ENCODE data around the gene SMAD6.

SMAD6 gene

DNA sequence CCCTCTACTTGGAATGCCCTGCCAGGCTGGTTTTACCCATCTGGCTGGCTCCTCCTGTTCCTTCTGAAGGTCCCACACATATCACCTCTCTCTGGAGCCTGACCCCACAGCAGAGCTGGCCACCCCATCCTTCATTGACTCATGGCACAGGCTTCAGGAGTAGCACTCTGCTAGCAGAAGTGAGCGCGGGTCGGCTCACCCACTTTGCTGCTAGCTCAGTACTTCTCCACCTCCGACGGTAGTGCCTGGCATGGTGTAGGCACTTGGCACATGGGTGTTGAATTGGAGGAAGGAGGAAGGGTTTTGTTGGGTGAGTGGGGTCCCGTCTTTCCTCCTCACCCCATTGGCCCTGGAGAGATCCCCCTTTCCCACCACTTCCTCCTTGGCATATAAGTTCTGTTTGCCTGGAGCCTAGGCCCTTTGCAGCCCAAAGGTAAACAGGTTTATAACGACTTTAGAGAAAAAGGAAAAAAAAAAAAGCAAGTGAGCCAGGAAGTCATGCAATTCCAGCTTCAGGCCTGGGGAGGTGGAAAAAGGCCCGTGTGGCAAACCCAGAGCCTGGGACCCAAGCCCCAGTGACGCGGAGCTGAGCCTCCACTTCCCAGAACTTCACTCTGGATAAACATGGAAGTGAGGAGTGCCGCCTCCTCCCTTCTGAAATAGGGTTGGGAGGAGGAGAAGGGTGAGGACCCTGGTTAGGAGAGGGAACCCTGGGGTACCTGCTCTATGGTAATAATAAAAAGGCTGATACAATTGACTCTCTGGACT is 35.4 kb downstream of the SMAD6 start:
- Histone ChIP-seq H3K36me3 (ENCODE audit: control insufficient read depth, insufficient read depth, low read length, severe bottlenecking) (peaks cover 30% of the 10 kb centered on the region), H3K4me3 (ENCODE audit: low read length) (no peak overlapping the region), H3K9ac (ENCODE audit: low read length) (peak overlapping the region; percentile 55), H3K4me1 (ENCODE audit: control insufficient read depth, insufficient read depth, low read length) (peaks cover 71% of the 10 kb centered on the region), H3K27me3 (replicated peaks; ENCODE audit: control insufficient read depth, insufficient read depth, low read length) (no peaks in the 10 kb centered on the region), H3K9me3 (ENCODE audit: control insufficient read depth, low read length) (no peaks in the 10 kb centered on the region)
- DNase-seq (ENCODE audit: low read depth): no peak

GRCh38 chr15:66738116-66738515 is 36.1 kb downstream of the SMAD6 start:
- Histone ChIP-seq H3K36me3 (ENCODE audit: control insufficient read depth, insufficient read depth, low read length, severe bottlenecking) (peaks cover 31% of the 10 kb centered on the region), H3K4me3 (ENCODE audit: low read length) (no peak overlapping the region), H3K27me3 (replicated peaks; ENCODE audit: control insufficient read depth, insufficient read depth, low read length) (no peaks in the 10 kb centered on the region), H3K9me3 (ENCODE audit: control insufficient read depth, low read length) (no peaks in the 10 kb centered on the region), H3K4me1 (ENCODE audit: control insufficient read depth, insufficient read depth, low read length) (peaks cover 64% of the 10 kb centered on the region), H3K9ac (ENCODE audit: low read length) (no peak overlapping the region)
- no peak for DNase-seq (ENCODE audit: low read depth)

DNA sequence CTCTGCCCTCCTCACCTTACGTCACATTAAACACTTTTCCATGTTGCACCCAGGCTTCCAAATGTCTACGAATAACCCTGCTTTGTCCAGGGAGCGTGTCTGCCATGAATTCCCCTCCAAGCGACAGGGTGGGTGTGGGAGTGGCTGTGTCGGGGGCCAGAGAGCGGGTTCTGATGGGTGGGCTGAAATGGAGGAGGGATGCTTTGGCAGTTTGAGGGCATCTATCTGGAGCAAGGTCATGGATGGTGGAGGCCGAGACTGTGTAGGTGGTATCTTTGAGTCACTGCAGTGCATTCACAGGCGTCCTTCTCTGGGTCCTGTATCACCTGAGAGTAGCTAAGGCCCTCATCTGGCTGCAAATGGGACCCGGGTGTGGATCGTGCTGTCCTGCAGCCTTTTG is 36.6 kb downstream of the SMAD6 start:
- no peak overlapping the region for H3K9ac ChIP-seq (ENCODE audit: low read length)
- DNase-seq (ENCODE audit: low read depth): no peak
- H3K27me3 ChIP-seq (replicated peaks; ENCODE audit: control insufficient read depth, insufficient read depth, low read length): no peaks in the 10 kb centered on the region
- peaks cover 31% of the 10 kb centered on the region for H3K36me3 ChIP-seq (ENCODE audit: control insufficient read depth, insufficient read depth, low read length, severe bottlenecking)
- H3K4me1 ChIP-seq (ENCODE audit: control insufficient read depth, insufficient read depth, low read length): peaks cover 62% of the 10 kb centered on the region
- no peaks in the 10 kb centered on the region for H3K9me3 ChIP-seq (ENCODE audit: control insufficient read depth, low read length)
- no peak overlapping the region for H3K4me3 ChIP-seq (ENCODE audit: low read length)

DNA sequence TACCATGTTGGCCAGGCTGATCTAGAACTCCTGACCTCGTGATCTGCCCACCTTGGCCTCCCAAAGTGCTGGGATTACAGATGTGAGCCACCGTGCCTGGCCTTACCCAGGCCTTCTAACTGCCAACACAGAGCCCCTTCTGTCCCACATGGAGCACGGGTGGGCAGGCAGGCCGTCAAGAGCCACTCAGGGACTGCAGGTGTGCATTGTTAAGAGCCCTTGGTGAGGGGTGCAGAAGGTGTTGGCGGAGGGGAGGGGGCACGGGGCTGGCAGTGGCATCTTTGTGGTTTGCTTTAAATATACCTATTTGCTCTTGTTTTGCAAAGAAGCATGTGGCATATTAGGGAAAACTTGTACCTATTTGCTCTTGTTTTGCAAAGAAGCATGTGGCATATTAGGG is 37.3 kb downstream of the SMAD6 start:
- H3K9me3 ChIP-seq (ENCODE audit: control insufficient read depth, low read length): no peaks in the 10 kb centered on the region
- no peaks in the 10 kb centered on the region for H3K27me3 ChIP-seq (replicated peaks; ENCODE audit: control insufficient read depth, insufficient read depth, low read length)
- H3K36me3 ChIP-seq (ENCODE audit: control insufficient read depth, insufficient read depth, low read length, severe bottlenecking): peaks cover 32% of the 10 kb centered on the region
- no peak overlapping the region for H3K4me3 ChIP-seq (ENCODE audit: low read length)
- no peak for DNase-seq (ENCODE audit: low read depth)
- H3K4me1 ChIP-seq (ENCODE audit: control insufficient read depth, insufficient read depth, low read length): peaks cover 62% of the 10 kb centered on the region
- H3K9ac ChIP-seq (ENCODE audit: low read length): no peak overlapping the region

DNA sequence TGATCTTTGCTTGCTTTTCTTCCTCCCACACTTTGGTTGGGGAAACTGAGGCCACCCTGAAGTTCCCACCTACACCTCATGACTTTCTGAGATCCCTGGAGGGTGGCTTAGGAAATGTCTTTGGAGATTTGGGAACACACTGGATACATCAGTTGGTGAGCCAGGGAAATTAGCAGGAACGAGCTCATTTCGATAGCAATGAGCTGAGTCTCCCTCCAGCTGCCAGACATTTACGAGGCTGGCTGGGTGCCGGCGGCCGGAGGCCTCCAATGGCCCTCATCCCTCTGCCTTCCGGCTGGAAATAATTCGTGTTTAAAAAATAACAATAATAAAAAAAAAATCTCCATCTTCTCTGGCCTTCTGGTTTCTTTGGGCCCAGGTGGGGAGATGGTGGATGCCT is 38.8 kb downstream of the SMAD6 start:
- no peaks in the 10 kb centered on the region for H3K27me3 ChIP-seq (replicated peaks; ENCODE audit: control insufficient read depth, insufficient read depth, low read length)
- peak; percentile 45 for DNase-seq (ENCODE audit: low read depth)
- peak overlapping the region; percentile 74 for H3K9ac ChIP-seq (ENCODE audit: low read length)
- peaks cover 36% of the 10 kb centered on the region for H3K36me3 ChIP-seq (ENCODE audit: control insufficient read depth, insufficient read depth, low read length, severe bottlenecking)
- no peaks in the 10 kb centered on the region for H3K9me3 ChIP-seq (ENCODE audit: control insufficient read depth, low read length)
- H3K4me3 ChIP-seq (ENCODE audit: low read length): peak overlapping the region; percentile 50
- peaks cover 61% of the 10 kb centered on the region for H3K4me1 ChIP-seq (ENCODE audit: control insufficient read depth, insufficient read depth, low read length)

- H3K27me3 ChIP-seq (replicated peaks; ENCODE audit: control insufficient read depth, insufficient read depth, low read length): no peaks in the 10 kb centered on the region
- H3K36me3 ChIP-seq (ENCODE audit: control insufficient read depth, insufficient read depth, low read length, severe bottlenecking): peaks cover 40% of the 10 kb centered on the region
- no peak overlapping the region for H3K4me3 ChIP-seq (ENCODE audit: low read length)
- peak overlapping the region; percentile 74 for H3K9ac ChIP-seq (ENCODE audit: low read length)
- H3K9me3 ChIP-seq (ENCODE audit: control insufficient read depth, low read length): no peaks in the 10 kb centered on the region
- DNase-seq (ENCODE audit: low read depth): no peak
- peaks cover 62% of the 10 kb centered on the region for H3K4me1 ChIP-seq (ENCODE audit: control insufficient read depth, insufficient read depth, low read length)
Observed at GRCh38 chr15:66741646-66742045, 39.6 kb downstream of the SMAD6 start.

GRCh38 chr15:66742286-66742685 is 40.2 kb downstream of the SMAD6 start:
- DNase-seq (ENCODE audit: low read depth): no peak
- Histone ChIP-seq H3K27me3 (replicated peaks; ENCODE audit: control insufficient read depth, insufficient read depth, low read length) (no peaks in the 10 kb centered on the region), H3K4me1 (ENCODE audit: control insufficient read depth, insufficient read depth, low read length) (peaks cover 63% of the 10 kb centered on the region), H3K36me3 (ENCODE audit: control insufficient read depth, insufficient read depth, low read length, severe bottlenecking) (peaks cover 36% of the 10 kb centered on the region), H3K9me3 (ENCODE audit: control insufficient read depth, low read length) (no peaks in the 10 kb centered on the region), H3K4me3 (ENCODE audit: low read length) (no peak overlapping the region), H3K9ac (ENCODE audit: low read length) (no peak overlapping the region)

DNA sequence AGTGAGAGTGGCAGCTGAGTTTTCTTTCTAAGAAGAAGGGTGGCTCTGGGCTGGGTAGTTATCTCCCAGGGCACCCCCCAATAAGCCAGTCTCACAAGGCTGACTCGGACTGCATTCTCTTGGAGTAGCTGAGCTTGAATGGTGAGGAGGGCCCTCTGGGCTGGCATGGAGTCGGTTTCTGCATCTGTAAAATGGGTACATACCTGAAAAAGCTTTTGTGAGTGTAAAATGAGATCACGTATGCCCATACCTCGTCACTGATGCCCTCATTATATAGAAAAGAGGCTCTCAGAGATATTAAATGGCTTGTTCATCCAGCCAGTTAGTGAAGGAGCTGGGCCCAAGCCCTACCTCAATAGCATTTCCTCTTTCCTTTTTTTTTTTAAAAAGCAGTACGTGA is 41.2 kb downstream of the SMAD6 start:
- H3K36me3 ChIP-seq (ENCODE audit: control insufficient read depth, insufficient read depth, low read length, severe bottlenecking): peaks cover 28% of the 10 kb centered on the region
- peaks cover 71% of the 10 kb centered on the region for H3K4me1 ChIP-seq (ENCODE audit: control insufficient read depth, insufficient read depth, low read length)
- no peaks in the 10 kb centered on the region for H3K9me3 ChIP-seq (ENCODE audit: control insufficient read depth, low read length)
- no peak overlapping the region for H3K4me3 ChIP-seq (ENCODE audit: low read length)
- no peak for DNase-seq (ENCODE audit: low read depth)
- no peak overlapping the region for H3K9ac ChIP-seq (ENCODE audit: low read length)
- no peaks in the 10 kb centered on the region for H3K27me3 ChIP-seq (replicated peaks; ENCODE audit: control insufficient read depth, insufficient read depth, low read length)

DNA sequence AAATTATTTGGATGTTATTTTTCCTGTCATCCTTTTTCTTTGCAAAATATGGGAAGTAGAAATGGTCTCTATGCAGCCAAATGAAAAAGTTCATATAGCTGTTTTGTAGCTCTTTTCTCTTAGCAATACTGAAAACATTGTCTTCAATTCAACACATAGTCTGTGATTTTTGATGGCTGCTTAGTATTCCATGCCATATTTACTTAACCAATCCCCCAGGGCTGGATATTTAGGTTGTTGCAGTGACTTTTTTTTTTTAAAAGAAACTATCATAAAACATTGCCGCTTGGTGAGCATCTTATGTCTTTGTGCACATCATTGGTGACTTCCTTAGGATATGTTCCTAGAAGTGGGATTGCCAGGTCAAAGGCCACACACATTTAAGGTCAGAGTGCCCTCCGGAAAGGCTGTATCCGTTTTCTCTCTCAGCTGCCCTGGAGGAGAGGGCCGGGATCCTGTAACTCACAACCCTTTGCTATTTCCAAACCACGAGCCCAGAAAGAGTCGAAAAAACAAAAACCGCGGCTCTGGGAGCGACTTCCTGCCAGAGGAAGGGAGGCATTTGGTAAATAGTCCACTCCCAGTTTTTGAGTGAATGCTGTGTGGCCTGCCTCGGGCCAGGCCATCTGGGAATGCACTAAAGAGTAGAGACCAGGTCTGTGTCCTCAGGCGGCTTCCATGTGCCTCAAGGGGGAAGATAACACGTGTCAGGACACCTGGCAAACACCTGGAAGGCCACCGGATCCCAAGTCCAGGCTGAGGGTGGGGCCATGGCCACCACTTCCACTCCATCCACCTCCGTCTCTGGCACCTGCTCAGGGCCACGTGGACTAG is 41.9 kb downstream of the SMAD6 start:
- Histone ChIP-seq H3K27me3 (replicated peaks; ENCODE audit: control insufficient read depth, insufficient read depth, low read length) (no peaks in the 10 kb centered on the region), H3K4me1 (ENCODE audit: control insufficient read depth, insufficient read depth, low read length) (peaks cover 79% of the 10 kb centered on the region), H3K4me3 (ENCODE audit: low read length) (peak overlapping the region; percentile 8), H3K36me3 (ENCODE audit: control insufficient read depth, insufficient read depth, low read length, severe bottlenecking) (peaks cover 22% of the 10 kb centered on the region), H3K9ac (ENCODE audit: low read length) (peak overlapping the region; percentile 66), H3K9me3 (ENCODE audit: control insufficient read depth, low read length) (no peaks in the 10 kb centered on the region)
- DNase-seq (ENCODE audit: low read depth): no peak

DNA sequence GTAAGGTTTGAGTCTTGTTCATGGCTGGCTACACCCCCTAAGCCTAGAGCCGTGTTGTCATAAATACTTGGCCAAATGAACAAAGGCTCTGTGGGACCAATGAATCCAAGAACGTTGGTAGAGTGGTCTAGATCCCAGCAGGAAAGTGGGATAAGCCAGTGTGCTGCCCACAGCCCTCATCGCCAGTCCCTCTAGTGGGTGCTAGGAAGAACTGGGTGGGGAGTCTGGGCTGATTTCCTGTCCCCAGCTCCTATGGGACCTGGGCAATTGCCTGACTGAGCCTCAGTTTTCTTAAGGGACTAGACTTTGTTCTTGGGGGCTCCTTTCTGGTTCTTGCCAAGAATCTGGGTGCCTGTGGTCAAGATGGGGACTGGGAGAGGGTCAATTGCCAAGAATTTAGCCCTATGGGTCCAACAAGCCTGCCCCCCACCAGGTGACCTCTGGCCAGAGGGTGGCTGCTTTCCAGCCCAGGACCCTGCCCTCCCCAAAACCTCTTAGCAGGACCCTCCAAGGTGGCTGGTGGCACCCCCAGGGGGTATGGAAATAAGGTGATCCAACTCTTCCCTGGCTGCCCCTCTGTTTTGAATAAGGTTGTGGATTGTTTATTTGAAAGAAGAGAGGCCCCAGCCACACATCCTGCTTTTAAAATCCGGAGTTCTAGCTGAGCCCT is 42.7 kb downstream of the SMAD6 start:
- Histone ChIP-seq H3K36me3 (ENCODE audit: control insufficient read depth, insufficient read depth, low read length, severe bottlenecking) (peaks cover 22% of the 10 kb centered on the region), H3K27me3 (replicated peaks; ENCODE audit: control insufficient read depth, insufficient read depth, low read length) (no peaks in the 10 kb centered on the region), H3K9me3 (ENCODE audit: control insufficient read depth, low read length) (no peaks in the 10 kb centered on the region), H3K4me3 (ENCODE audit: low read length) (peak overlapping the region; percentile 8), H3K9ac (ENCODE audit: low read length) (peak overlapping the region; percentile 74), H3K4me1 (ENCODE audit: control insufficient read depth, insufficient read depth, low read length) (peaks cover 86% of the 10 kb centered on the region)
- DNase-seq (ENCODE audit: low read depth): no peak

All from adipocyte (in vitro differentiated cells).